Dermis microvascular lymphatic vessel endothelial cell (primary cell): ENCODE measurements around the gene ADD2. TPM values are rescaled to one million over a fixed set of nuclear protein-coding genes. Genes with fewer than 3 reads are reported as not detected.

Experiments
- total RNA-seq: library from RNA; depleted of rRNA; stranded (reverse); fragments of >200 nt; gene quantifications from 2 replicates; pipeline ENCODE4 v1.2.1, GENCODE V29; 2014

Gene ADD2
- total RNA-seq, 1 donor from 2014 or later, result 23.4 TPM

Other genes with a start within 250 kb of the ADD2 start
- 8.0 and 14.5 TPM in 2 replicates for gene TGFA, start 214.4 kb downstream of the ADD2 start, total RNA-seq
- gene FIGLA, start 22.4 kb upstream of the ADD2 start, total RNA-seq, result 0.13 TPM in 1 of 2 replicates, not detected in the other
- gene CLEC4F, start 52.4 kb upstream of the ADD2 start, total RNA-seq, result 0.13 TPM in 2 replicates
- under 0.01 TPM in 2 replicates for gene CD207, start 67.6 kb upstream of the ADD2 start, total RNA-seq
- not detected in 2 replicates for gene VAX2, start 132.4 kb upstream of the ADD2 start, total RNA-seq
- 0.25 TPM in 1 of 2 replicates, not detected in the other for gene ATP6V1B1, start 167.7 kb upstream of the ADD2 start, total RNA-seq
- gene ANKRD53, start 210.4 kb upstream of the ADD2 start, total RNA-seq, result 0.13 and 0.38 TPM in 2 replicates
- gene TEX261, start 226.7 kb upstream of the ADD2 start, total RNA-seq, result 22.2 and 31.5 TPM in 2 replicates